Duodenal mucosa (tissue), 2 donors: ENCODE measurements around the gene RUNX1.

Experiments
- H3K27ac ChIP-seq: one replicate; pipeline ENCODE4 v1.7.0; 2013; ENCODE audit warnings: low read depth, low read length
- H3K27me3 ChIP-seq, 2 donors: one replicate each; pipeline ENCODE4 v1.7.0; 2013; ENCODE audit warnings: low read length in 2 of 2, control low read depth in 1 of 2; ENCODE audit not compliant: insufficient read depth in 2 of 2, control insufficient read depth in 1 of 2
- H3K36me3 ChIP-seq, 2 donors: one replicate each; pipeline ENCODE4 v1.7.0; 2013; ENCODE audit warnings: low read length in 2 of 2, control low read depth in 1 of 2; ENCODE audit not compliant: insufficient read depth in 2 of 2, control insufficient read depth in 1 of 2
- H3K4me1 ChIP-seq, 2 donors: one replicate each; pipeline ENCODE4 v1.7.0; 2013; ENCODE audit warnings: low read length in 2 of 2, control low read depth in 1 of 2; ENCODE audit not compliant: insufficient read depth in 2 of 2, control insufficient read depth in 1 of 2
- H3K4me3 ChIP-seq, 2 donors: one replicate each; pipeline ENCODE4 v1.7.0; 2013; ENCODE audit warnings: low read length in 2 of 2, low read depth in 1 of 2
- H3K9ac ChIP-seq, 2 donors: one replicate each; pipeline ENCODE4 v1.7.0; 2013; ENCODE audit warnings: low read length in 2 of 2, low read depth in 1 of 2
- H3K9me3 ChIP-seq, 2 donors: one replicate each; pipeline ENCODE4 v1.7.0; 2013; ENCODE audit warnings: low read length in 2 of 2, control low read depth in 1 of 2; ENCODE audit not compliant: control insufficient read depth in 1 of 2

RUNX1 gene

GRCh38 chr21:34833465-34833864, 215.6 kb downstream of the RUNX1 start:
- Histone ChIP-seq H3K36me3 (peaks cover 18 to 55% of the 10 kb centered on the region in 2 donors), H3K9me3 (no peaks in the 10 kb centered on the region), H3K27ac (no peak overlapping the region), H3K9ac (no peak overlapping the region), H3K4me3 (no peak overlapping the region), H3K27me3 (no peaks in the 10 kb centered on the region), H3K4me1 (peaks cover 5 to 7% of the 10 kb centered on the region in 2 donors)

- Histone ChIP-seq H3K9me3 (no peaks in the 10 kb centered on the region), H3K4me1 (peaks cover 0 to 1% of the 10 kb centered on the region in 2 donors), H3K27me3 (no peaks in the 10 kb centered on the region), H3K4me3 (no peak overlapping the region), H3K9ac (no peak overlapping the region), H3K27ac (no peak overlapping the region), H3K36me3 (peaks cover 22 to 66% of the 10 kb centered on the region in 2 donors)
These were observed 218.5 kb downstream of the RUNX1 start for GRCh38 chr21:34830386-34831170.

- Histone ChIP-seq H3K27me3 (no peaks in the 10 kb centered on the region), H3K27ac (no peak overlapping the region), H3K36me3 (peaks cover 16 to 61% of the 10 kb centered on the region in 2 donors), H3K4me3 (no peak overlapping the region), H3K4me1 (peaks cover 4% of the 10 kb centered on the region in 2 donors), H3K9ac (no peak overlapping the region), H3K9me3 (no peaks in the 10 kb centered on the region)
These were observed 221.5 kb downstream of the RUNX1 start for GRCh38 chr21:34827445-34828235.

GRCh38 chr21:34826836-34827235, 222.3 kb downstream of the RUNX1 start:
- H3K9ac ChIP-seq: no peak overlapping the region
- no peak overlapping the region for H3K27ac ChIP-seq
- no peaks in the 10 kb centered on the region for H3K27me3 ChIP-seq
- no peak overlapping the region for H3K4me3 ChIP-seq
- H3K4me1 ChIP-seq: peaks cover 11 to 12% of the 10 kb centered on the region in 2 donors
- H3K36me3 ChIP-seq: peaks cover 16 to 55% of the 10 kb centered on the region in 2 donors
- H3K9me3 ChIP-seq: no peaks in the 10 kb centered on the region

- Histone ChIP-seq H3K4me3 (no peak overlapping the region), H3K9ac (no peak overlapping the region), H3K27me3 (no peaks in the 10 kb centered on the region), H3K36me3 (peaks cover 16 to 60% of the 10 kb centered on the region in 2 donors), H3K27ac (no peak overlapping the region), H3K9me3 (no peaks in the 10 kb centered on the region), H3K4me1 (peaks cover 11 to 13% of the 10 kb centered on the region in 2 donors)
These were observed 223.1 kb downstream of the RUNX1 start for GRCh38 chr21:34825948-34826548.

GRCh38 chr21:34825101-34825500, 224.0 kb downstream of the RUNX1 start:
- peaks cover 9 to 53% of the 10 kb centered on the region in 2 donors for H3K36me3 ChIP-seq
- no peak overlapping the region for H3K27ac ChIP-seq
- H3K9ac ChIP-seq: no peak overlapping the region
- H3K9me3 ChIP-seq: no peaks in the 10 kb centered on the region
- H3K4me3 ChIP-seq: no peak overlapping the region
- no peaks in the 10 kb centered on the region for H3K27me3 ChIP-seq
- peaks cover 11 to 13% of the 10 kb centered on the region in 2 donors for H3K4me1 ChIP-seq

GRCh38 chr21:34824314-34824713, 224.8 kb downstream of the RUNX1 start:
- H3K9me3 ChIP-seq: no peaks in the 10 kb centered on the region
- no peak overlapping the region for H3K27ac ChIP-seq
- no peak overlapping the region for H3K9ac ChIP-seq
- H3K36me3 ChIP-seq: peaks cover 8 to 47% of the 10 kb centered on the region in 2 donors
- H3K4me1 ChIP-seq: peaks cover 11 to 13% of the 10 kb centered on the region in 2 donors
- H3K4me3 ChIP-seq: no peak overlapping the region
- H3K27me3 ChIP-seq: no peaks in the 10 kb centered on the region

GRCh38 chr21:34822942-34823341, 226.2 kb downstream of the RUNX1 start:
- Histone ChIP-seq H3K4me3 (no peak overlapping the region), H3K36me3 (peaks cover 4 to 33% of the 10 kb centered on the region in 2 donors), H3K9ac (no peak overlapping the region), H3K9me3 (no peaks in the 10 kb centered on the region), H3K4me1 (peaks cover 24 to 25% of the 10 kb centered on the region in 2 donors), H3K27me3 (no peaks in the 10 kb centered on the region), H3K27ac (no peak overlapping the region)

GRCh38 chr21:34822168-34822567, 226.9 kb downstream of the RUNX1 start:
- Histone ChIP-seq H3K36me3 (peaks cover 6 to 28% of the 10 kb centered on the region in 2 donors), H3K4me3 (no peak overlapping the region), H3K4me1 (peaks cover 31 to 32% of the 10 kb centered on the region in 2 donors), H3K27me3 (no peaks in the 10 kb centered on the region), H3K9ac (no peak overlapping the region), H3K9me3 (no peaks in the 10 kb centered on the region), H3K27ac (no peak overlapping the region)

- H3K9me3 ChIP-seq: no peaks in the 10 kb centered on the region
- H3K36me3 ChIP-seq: peaks cover 10 to 29% of the 10 kb centered on the region in 2 donors
- peaks cover 31 to 33% of the 10 kb centered on the region in 2 donors for H3K4me1 ChIP-seq
- no peak overlapping the region for H3K4me3 ChIP-seq
- no peak overlapping the region for H3K9ac ChIP-seq
- H3K27ac ChIP-seq: no peak overlapping the region
- no peaks in the 10 kb centered on the region for H3K27me3 ChIP-seq
These were observed 227.4 kb downstream of the RUNX1 start for GRCh38 chr21:34821717-34822116.
